Activated CD8-positive, alpha-beta T cell treated with anti-CD3 and anti-CD28 coated beads for 36 hours (primary cell): ENCODE data around the gene NAA30. TPM values are rescaled to one million over a fixed set of nuclear protein-coding genes. Genes with fewer than 3 reads are reported as not detected.
"Not testable (repeated sequence)": the region's sequence is repeated elsewhere in the genome, so short reads cannot be mapped to it uniquely, and the experiment has no call there.

Source experiments
- ATAC-seq: fragments of 200-7000 bp; cut with Tn5 transposase; one replicate; pipeline ENCODE4 v1.10.0; 2021; ENCODE audit warnings: mild to moderate bottlenecking, moderate library complexity
- CTCF ChIA-PET: fragments of 350-600 bp; sonication (Branson Sonifier 250); formaldehyde crosslinking; loops from one replicate; lab custom pipeline; 2021; ENCODE audit warnings: antibody characterized with exemption; lab: Charles Lee
- POLR2A ChIA-PET: fragments of 350-600 bp; sonication (Branson Sonifier 250); formaldehyde crosslinking; loops from one replicate; lab custom pipeline; 2021; ENCODE audit warnings: antibody characterized with exemption; lab: Charles Lee
- DNase-seq: peaks from one replicate; pipeline ENCODE4 v3.0.0-alpha.2; 2020
- H3K27ac Mint-ChIP-seq: one replicate; pipeline ENCODE4 v1.8.0; 2021; ENCODE audit warnings: mild to moderate bottlenecking, mixed read lengths
- H3K27me3 Mint-ChIP-seq: one replicate; pipeline ENCODE4 v1.8.0; 2021; ENCODE audit warnings: mixed read lengths
- H3K36me3 Mint-ChIP-seq: one replicate; pipeline ENCODE4 v1.8.0; 2021; ENCODE audit warnings: low read depth, mixed read lengths
- H3K4me1 Mint-ChIP-seq: one replicate; pipeline ENCODE4 v1.8.0; 2021; ENCODE audit warnings: low read depth, mixed read lengths
- H3K4me3 Mint-ChIP-seq: one replicate; pipeline ENCODE4 v1.8.0; 2021; ENCODE audit warnings: mild to moderate bottlenecking, moderate library complexity, mixed read lengths
- H3K9me3 Mint-ChIP-seq: one replicate; pipeline ENCODE4 v1.8.0; 2021; ENCODE audit warnings: mixed read lengths
- CTCF ChIP-seq: fragments of 200-600 bp; IDR thresholded peaks from one replicate; pipeline ENCODE4 v1.8.0; 2022; ENCODE audit warnings: antibody characterized with exemption, mild to moderate bottlenecking
- intact Hi-C: fragments of 100-400 bp; cut with micrococcal nuclease; formaldehyde crosslinking; loops from one replicate; pipeline ENCODE4 v1.10.0; 2022
- total RNA-seq, 2 experiments: library from RNA; stranded (reverse); gene quantifications; one replicate each; pipeline ENCODE4 v1.2.3, GENCODE V29; 2021

The NAA30 gene
- total RNA-seq, result 10 to 100 TPM; 13.7 to 14.1 TPM

GRCh38 chr14:57390037-57390805 lies at the start of gene NAA30:
TSS of gene NAA30 (plus strand) at chr14:57390586. CDS start at chr14:57390958, 372 bp downstream.
- POLR2A ChIA-PET, result interaction anchor here (0.7 to 1.9 kb wide), 4 partner anchors 9 to 121 kb away, joined by 3 to 10 read pairs (median 3); partner anchors contain the start of genes AP5M1 and EXOC5
- peak; percentile 92 for ATAC-seq
- H3K9me3 Mint-ChIP-seq, result no peaks in the 10 kb centered on the region
- no peaks in the 10 kb centered on the region for H3K27me3 Mint-ChIP-seq
- peaks cover 40% of the 10 kb centered on the region for H3K4me1 Mint-ChIP-seq
- H3K27ac Mint-ChIP-seq, result peak within 1 kb of the TSS; percentile 92
- DNase-seq, result peak; percentile 96
- CTCF ChIA-PET, result interaction anchor here (0.7 to 2.8 kb wide), 4 partner anchors 9 to 122 kb away, joined by 3 to 10 read pairs (median 4); partner anchors contain the start of genes AP5M1 and EXOC5
- peaks cover 19% of the 10 kb centered on the region for H3K36me3 Mint-ChIP-seq
- no peak for TF ChIP-seq CTCF
- H3K4me3 Mint-ChIP-seq, result peak within 1 kb of the TSS; percentile 82
- intact Hi-C loops, result no loop called here

GRCh38 chr14:57343545-57344297 lies 46.7 kb upstream of the NAA30 start:
- H3K4me3 Mint-ChIP-seq, DNase-seq, H3K4me1 Mint-ChIP-seq, H3K9me3 Mint-ChIP-seq, H3K36me3 Mint-ChIP-seq, H3K27ac Mint-ChIP-seq, ATAC-seq, CTCF ChIA-PET, intact Hi-C loops, POLR2A ChIA-PET: not testable (repeated sequence)
- peaks cover 13% of the 10 kb centered on the region for H3K27me3 Mint-ChIP-seq

GRCh38 chr14:57345106-57345505 lies 45.3 kb upstream of the NAA30 start:
- H3K4me3 Mint-ChIP-seq, result no peak overlapping the region
- no peaks in the 10 kb centered on the region for H3K4me1 Mint-ChIP-seq
- no peak for DNase-seq
- no peak overlapping the region for H3K27ac Mint-ChIP-seq
- no peak for ATAC-seq
- intact Hi-C loops, result no loop called here
- TF ChIP-seq CTCF, result no peak
- H3K27me3 Mint-ChIP-seq, result peaks cover 15% of the 10 kb centered on the region
- H3K36me3 Mint-ChIP-seq, result no peaks in the 10 kb centered on the region
- ChIA-PET POLR2A (no interaction called here), CTCF (no interaction called here)
- no peaks in the 10 kb centered on the region for H3K9me3 Mint-ChIP-seq

GRCh38 chr14:57346741-57347140 lies 43.6 kb upstream of the NAA30 start:
- POLR2A ChIA-PET, result no interaction called here
- no peaks in the 10 kb centered on the region for H3K4me1 Mint-ChIP-seq
- H3K4me3 Mint-ChIP-seq, result no peak overlapping the region
- no peak for DNase-seq
- no peak overlapping the region for H3K27ac Mint-ChIP-seq
- CTCF ChIA-PET, result no interaction called here
- peaks cover 19% of the 10 kb centered on the region for H3K27me3 Mint-ChIP-seq
- intact Hi-C loops, result no loop called here
- TF ChIP-seq CTCF, result no peak
- H3K36me3 Mint-ChIP-seq, result no peaks in the 10 kb centered on the region
- no peak for ATAC-seq
- H3K9me3 Mint-ChIP-seq, result no peaks in the 10 kb centered on the region

GRCh38 chr14:57352396-57353170 lies 37.8 kb upstream of the NAA30 start:
- Mint-ChIP-seq H3K36me3 (no peaks in the 10 kb centered on the region), H3K4me3 (no peak overlapping the region), H3K27me3 (peaks cover 14% of the 10 kb centered on the region), H3K9me3 (no peaks in the 10 kb centered on the region), H3K27ac (no peak overlapping the region), H3K4me1 (no peaks in the 10 kb centered on the region)
- ChIA-PET POLR2A (no interaction called here), CTCF (no interaction called here)
- DNase-seq, result no peak
- intact Hi-C loops, result no loop called here
- no peak for TF ChIP-seq CTCF
- ATAC-seq, result no peak
